Measurements from ENCODE around the gene GRID1.
"Not testable (repeated sequence)": the region's sequence is repeated elsewhere in the genome, so short reads cannot be mapped to it uniquely, and the experiment has no call there.

The GRID1 gene

DNA sequence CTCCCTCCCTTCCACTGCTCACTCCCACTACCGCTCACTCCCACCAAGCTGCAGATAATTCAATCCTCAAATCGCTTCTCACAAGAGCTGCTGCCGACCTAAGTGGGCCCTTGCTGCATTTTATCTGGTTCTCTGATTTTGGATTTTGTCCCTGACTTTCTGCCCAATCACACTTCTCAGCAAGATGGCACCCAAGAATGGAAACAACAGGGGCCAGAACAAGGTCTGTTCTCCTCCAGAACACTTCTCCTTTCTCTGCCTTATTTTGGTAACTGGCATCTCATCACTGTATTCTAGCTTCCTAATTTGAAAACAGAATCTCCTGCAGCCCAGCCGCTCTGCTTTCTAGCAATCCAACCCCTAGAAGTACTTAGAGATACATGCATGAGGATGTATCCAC, 172.8 kb downstream of the GRID1 start:
- DNase-seq (ENCODE audit: low read depth, low spot score), result no peak

DNA sequence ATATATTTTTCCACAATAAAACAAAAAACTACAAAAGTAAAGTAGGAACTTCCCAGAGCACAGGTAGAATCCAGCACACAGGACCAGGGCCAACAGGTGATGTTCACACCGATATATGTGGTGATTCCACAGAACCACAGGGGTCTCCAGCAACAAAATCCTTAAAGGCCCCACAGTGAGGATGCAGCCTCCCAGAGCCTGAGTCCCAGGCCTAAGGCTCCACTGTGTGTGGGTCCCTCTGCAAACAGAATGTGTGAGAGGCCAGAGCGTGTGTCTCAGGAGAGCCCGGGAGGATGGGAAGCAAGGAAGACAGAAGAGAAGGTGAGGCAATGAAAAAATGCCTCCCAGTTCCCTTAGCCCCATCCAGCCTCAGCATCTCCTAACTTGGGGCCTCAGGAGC, 173.9 kb downstream of the GRID1 start:
- DNase-seq (ENCODE audit: low read depth, low spot score), result no peak

DNA sequence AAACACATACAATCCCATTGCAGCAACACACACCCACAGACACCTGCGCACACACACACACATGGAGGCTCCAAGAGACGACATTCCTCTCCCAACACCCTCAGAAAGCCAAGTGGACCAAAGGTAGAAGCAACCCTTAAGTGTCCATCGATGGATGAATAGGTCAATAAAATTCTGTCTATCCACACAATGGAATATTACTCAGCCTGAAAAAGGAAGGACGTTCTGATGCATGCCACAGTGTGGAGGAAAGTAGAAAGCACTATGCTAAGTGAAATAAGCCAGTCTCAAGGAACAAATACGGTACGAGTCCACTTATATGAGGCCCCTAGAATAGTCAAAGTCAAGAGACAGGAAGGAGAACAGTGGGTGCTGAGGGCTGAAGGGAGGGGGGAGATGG, 174.4 kb downstream of the GRID1 start:
- DNase-seq (ENCODE audit: low read depth, low spot score), result no peak

DNA sequence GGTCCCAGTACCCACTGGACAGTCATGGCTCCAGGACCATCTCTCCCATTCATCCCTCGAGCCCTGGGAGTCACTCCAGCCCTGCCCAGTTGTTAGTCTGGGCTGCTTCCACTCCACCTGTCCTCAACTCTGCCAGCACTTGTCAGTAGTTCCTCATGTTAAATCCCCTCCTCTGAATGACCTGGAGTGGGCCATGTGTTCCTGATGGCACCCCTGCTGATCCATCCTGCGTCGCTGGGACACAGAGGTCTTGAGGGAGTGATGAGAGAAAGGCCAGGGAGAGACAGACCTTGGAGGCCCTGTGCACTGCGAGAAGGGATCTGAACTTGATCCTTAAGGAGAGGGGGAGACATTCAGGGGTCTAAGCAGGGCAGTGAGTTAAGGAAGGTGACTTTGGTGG, 174.9 kb downstream of the GRID1 start:
- DNase-seq (ENCODE audit: low read depth, low spot score), result no peak

DNA sequence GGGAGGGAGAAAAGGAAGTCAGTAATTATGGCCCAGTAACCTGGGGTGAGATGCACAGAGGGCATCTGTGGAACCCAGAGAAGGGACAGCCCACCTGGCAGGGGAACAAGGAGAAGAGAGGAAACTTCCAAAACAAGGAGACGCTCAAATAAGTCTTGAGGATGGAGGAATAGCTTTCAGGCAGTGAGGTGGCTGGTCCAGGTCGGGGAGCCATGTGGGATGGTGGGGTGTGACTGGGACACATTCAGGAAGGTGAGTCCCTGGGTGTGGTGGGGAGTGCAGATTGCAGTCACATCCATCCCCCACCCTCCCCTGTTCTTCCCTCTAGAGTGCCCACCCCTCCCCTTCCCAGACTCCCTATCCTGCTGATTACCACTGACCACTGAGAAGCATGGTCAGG, 175.4 kb downstream of the GRID1 start:
- DNase-seq (ENCODE audit: low read depth, low spot score), result no peak

DNA sequence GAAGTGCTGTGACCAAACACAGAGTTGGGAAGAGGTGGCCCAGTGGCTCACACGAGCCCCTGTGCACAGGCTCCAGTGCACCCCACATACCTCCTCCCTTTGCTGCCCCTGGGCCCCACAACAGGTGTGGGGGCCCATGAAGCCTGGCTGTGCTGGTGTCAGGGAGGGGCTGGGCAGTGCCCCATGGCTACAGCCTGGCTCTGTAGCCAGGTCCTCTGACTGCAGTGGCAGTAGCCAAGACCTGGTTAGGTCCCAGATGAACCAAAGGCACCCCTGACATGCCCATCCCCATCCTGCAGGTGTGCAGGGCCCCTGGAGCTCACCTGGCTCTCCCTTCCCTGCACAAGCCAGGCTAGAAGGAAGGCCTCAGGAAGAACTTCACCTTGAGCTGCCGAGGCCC, 176.3 kb downstream of the GRID1 start:
- no peak for DNase-seq (ENCODE audit: low read depth, low spot score)

DNA sequence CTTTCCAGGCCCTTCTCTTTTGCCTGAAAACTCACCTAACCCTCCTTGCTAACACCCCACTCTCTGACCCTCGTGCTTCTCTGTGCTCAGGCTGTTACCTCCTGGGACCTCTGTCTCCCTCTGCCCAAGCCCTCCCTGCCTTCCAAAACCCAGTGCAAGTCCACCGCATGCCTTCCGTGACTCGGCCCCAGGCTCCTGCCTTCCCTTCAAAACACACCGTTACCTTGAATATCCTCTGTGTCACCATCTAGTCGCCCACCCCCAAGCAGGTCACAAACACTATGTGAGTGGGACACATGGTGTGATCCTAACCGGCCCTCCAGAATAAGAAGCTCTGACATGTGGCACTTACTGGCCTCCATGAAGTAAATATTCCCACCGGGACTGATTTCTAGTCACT, 176.7 kb downstream of the GRID1 start:
- no peak for DNase-seq (ENCODE audit: low read depth, low spot score)

DNA sequence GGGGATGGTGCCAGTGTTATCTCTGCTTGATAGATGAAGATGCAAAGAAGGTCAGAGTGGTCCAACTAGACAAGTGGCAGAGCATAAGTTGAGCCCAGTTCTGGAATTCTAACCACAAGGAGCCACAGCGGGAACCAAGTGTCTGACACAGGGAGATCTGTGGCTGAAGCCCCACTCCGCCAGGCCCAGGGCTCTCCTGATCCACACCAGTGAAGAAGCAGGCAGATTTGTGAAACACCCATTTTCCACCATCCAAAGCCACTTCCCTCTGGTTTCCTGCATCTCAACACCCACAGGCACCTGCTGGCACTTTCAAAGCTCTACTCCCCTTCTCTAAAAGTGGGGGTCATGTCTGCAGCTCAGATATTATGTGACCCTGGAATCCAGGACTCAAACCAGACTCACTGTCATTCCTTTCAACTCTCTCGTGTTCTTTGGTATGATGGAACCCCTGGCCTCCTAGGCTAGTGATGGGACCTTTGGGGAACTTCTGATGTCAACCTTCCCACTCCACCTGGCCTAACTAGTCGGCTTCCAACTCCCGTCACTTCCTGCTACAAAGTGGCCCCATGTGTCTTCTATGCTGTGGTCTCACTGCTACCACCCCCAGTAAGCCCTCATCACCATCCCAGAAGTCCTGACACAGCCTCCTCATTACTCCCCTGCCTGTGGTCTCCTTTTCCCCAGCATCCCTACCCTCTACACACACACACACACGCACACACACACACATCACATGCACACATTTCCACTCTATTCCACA, 177.6 kb downstream of the GRID1 start:
- no peak for DNase-seq (ENCODE audit: low read depth, low spot score)

DNA sequence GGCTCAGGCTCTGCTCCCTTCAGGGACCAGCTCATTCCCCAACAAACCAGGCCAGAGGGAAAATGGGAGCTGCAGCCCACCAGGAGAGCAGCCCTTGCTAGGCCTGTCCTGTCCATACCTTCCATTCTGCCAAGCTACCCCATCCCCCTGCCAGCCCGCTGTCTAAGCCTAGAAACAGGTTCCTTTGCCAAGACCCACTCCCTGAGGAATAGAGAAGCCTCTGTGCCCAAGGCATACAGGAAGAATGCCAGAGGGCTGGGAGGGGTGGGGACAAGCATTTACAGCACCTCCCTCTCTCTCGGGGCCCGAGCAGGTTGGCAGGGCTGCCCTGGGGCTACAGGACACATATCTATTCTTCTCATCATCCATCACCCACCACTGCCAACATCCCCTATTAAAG, 178.3 kb downstream of the GRID1 start:
- DNase-seq (ENCODE audit: low read depth, low spot score), result no peak

DNA sequence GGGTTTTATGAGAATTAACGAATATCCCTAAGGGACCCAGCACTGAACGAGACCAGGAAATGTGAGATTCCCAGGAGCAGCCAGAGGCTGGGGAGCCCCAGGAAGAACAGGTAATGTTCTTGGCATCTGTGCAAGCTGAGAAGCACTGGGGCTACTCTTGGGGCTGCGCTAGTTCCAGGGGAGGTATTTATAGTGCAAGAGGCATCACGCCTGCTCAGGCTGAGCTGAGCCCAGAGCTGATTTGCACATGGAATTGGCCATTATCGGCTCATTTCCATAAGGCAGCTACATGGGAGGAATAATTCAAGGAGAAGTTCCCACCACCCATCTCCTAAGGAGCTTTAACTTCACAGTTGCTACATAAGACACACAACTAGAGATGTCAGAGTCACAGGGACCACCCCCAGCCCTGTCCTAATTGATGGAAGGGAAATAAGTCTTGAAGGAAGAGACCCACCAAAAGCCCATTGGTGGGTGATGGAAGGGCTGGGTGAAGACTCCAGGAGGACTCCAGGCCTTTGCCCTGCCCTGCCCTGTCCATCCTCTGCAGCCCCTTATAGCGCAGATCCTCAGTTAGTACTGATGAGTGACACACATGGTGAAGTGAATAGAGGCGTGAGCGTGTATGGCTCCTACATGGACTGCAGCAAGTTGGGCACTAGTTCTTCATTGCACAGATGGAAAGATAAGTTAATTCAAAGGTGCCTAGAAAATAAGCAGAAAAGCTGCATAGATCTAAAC, 178.9 kb downstream of the GRID1 start:
- DNase-seq (ENCODE audit: low read depth, low spot score), result no peak

DNA sequence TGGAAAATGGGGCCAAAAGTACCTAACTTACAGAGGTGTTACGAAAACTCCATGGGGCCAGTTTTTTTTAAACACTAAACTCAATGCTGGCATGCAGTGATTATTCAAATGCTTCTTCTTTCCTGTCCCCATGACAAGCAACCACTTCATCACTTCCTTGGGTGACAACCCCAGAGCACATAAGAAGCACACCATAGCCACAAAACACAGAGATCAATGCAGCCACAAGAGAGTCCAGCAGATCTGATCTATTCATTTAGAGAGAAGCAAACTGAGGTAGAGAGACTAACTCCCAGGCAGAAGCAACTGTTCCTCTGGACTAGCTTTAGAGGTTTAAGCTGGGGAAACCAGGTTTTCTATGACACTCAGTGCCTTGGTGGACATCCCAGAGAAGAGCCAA, 180.0 kb downstream of the GRID1 start:
- no peak for DNase-seq (ENCODE audit: low read depth, low spot score)

DNA sequence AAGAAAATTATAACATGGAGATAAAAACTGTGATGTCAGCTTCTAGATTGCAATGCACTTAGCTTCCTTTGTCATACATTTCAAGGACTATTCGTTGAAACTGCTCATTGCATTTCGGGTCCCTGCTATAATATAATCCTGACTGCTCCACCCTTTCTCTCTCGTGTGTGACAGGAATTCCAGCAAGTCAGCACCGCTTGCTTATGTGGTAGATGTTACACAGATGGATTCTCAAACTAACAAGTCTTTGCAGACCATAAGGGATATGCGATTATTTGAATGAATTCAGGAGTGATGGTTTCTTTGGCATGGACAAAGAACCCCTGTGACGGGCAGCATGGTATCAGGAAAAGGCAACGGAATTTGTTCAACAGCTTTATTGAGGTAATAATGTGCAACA, 184.0 kb downstream of the GRID1 start:
- DNase-seq (ENCODE audit: low read depth, low spot score), result no peak

DNA sequence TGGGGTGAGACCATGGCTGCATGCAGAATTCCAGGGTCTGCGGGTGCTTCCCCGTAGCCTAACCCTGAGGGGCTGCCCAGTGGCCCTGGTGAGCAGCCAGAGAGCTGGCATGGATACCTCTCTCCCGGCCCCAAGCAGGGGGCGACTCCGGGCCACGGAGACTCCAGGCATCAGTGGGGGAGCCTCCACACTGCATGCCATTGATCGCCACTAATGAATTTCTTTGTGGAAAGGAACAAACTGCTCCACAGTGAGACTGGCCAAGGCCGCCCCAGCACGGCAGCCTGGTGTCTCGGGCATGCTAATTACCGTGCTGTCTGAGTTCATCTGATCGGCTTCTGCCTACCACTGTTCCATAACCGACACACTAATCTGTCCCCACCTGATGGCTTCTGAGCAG, 184.4 kb downstream of the GRID1 start:
- DNase-seq (ENCODE audit: low read depth, low spot score), result peak; percentile 28

DNA sequence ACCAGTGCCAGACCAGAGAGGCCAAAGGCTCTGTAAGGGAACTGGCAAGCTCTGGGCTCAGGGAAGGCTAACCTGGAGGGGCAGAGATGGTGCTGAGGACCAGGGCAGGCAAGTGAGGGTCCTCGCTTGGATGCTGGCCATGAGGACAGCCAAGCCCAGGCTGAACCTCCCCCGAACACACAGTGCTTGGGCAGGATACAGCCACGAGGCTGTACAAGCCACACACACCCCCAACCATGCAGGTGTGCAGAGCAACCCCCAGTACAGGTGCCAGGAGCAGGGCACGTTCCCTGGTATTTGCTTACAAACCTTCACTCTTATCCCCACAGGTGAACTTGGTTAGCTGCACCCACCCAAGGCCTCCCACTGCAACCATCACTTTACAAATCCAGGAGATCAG, 185.7 kb downstream of the GRID1 start:
- no peak for DNase-seq (ENCODE audit: low read depth, low spot score)

DNA sequence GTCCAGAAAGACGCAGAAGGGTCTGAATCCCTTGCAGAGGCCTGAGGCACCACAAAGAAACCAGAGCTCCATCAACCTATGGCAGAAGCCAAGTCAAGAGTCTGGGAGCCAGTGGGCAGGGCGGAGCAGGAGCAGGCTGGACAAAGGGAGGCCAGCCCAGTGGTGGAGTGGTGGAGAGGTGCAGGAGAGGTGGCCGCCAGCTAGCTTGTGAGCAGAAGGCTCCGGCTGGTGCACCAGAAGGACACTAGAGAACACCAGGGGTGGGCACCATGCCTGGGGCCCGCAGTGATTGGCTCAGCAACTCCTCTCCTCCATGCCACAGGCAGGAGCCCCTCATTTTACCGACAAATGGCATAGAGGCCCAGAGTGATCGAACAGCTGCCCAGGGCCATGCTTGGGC, 186.6 kb downstream of the GRID1 start:
- no peak for DNase-seq (ENCODE audit: low read depth, low spot score)

DNA sequence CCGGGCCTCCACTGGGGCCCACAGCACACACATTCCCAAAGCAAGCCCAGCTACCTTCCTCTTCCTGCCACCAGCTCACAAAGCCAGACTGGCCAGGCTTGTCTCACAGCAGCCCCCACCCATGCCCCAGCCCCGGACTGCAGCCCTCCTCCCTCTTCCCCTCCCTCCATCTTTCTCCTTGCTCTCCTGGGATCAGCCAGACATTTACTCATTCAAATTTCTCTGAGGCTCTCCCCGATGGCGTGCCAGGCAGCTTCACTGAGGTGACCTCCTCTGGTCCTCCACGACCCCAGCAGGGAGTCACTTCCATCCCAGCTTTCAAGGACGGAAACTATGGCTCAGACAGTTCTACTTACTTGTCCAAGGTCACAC, 187.5 kb downstream of the GRID1 start:
- no peak for DNase-seq (ENCODE audit: low read depth, low spot score)

DNA sequence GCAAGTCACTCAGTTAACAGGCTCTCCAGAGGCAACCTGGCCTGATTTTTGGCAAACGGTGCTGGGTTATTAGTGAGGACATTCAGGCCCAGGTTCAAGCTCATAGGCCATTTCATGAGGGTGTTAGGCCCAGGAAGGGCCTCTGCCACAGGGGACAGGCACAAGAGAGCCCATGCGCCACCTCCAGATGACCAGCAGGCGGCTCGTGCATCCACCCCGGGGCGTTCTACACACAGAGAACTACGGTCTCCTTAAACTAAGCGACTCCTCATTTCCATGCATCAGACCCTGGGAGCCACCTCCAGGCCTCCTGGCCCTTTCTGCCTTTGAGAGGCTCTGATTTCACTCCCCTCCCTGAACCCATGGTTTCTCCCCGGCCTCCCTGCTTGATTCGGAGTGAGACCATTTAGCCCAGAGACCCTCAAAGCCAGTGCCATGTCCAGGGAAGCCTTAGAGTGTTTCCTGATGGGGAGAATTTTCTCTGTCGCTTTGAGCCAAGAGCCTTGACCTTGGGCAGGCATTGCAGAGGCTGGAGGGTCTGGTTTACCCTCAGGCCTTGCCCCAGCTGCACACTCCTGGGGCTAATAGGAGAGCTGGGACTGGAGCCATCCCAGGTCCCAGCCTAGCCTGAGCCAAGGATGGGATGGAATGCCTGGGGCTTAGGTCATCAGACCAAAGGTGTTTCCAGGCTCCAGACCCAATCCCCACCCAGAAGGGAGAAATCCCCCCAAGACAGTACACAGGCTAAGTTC, 188.0 kb downstream of the GRID1 start:
- no peak for DNase-seq (ENCODE audit: low read depth, low spot score)

DNA sequence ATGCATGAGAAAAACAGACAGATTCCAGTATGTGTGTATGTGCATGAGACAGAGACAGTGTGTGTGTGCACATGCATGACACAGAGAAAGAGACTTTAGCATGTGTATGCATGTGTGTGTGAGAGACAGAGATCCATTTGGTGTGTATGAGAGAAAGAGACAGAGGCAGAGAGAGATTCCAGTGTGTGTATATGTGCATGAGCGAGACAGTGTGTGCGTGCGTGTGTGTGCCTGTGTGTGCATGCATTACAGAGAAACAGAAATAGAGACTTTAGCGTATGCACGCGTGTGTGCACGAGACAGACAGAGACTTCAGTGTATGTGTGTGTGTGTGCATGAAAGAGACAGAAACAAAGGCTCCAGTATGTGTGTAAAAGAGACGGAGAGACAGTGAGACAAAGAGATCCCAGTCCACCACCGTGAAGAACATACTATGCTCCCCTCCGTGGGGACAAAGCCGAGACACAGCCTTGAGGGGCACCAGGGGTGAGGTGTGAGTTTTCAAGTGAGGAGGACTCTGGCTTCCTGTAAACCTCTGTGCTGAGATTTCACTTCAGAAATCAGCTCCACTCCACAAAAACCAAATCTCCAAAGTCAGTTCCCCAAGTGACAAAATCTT, 188.9 kb downstream of the GRID1 start:
- no peak for DNase-seq (ENCODE audit: low read depth, low spot score)

DNA sequence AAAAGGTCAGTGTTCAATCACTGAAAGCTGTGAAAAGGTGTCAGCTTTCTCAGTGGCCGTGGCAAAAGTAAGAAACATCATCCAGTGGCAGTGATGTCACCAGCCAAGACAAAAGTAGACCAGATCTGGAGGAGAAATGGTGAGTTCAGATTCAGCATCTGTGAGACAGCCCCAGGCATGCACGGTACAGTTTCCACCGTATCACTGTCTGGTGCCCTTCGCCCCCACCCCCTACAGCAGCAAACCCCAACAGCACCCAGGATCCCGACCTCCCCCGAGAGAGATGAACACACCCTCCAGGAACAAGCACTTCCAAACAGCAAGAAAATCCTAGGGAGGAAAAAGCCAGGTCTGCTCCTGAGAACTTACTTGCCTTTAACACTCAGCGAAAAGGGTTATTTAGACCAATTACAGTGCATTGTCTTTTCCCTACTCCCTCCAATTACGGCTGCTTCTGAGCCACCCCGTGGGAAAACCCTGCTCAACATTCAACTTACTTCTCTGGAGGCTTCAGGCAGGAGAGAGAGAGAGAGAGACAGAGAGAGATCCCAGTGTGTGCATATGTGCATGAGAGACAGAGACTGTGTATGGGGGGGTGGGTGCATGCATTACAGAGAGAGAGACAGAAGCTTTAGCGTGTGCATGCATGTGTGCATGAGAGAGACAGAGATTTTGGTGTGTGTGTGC, 189.6 kb downstream of the GRID1 start:
- DNase-seq (ENCODE audit: low read depth, low spot score), result no peak

DNA sequence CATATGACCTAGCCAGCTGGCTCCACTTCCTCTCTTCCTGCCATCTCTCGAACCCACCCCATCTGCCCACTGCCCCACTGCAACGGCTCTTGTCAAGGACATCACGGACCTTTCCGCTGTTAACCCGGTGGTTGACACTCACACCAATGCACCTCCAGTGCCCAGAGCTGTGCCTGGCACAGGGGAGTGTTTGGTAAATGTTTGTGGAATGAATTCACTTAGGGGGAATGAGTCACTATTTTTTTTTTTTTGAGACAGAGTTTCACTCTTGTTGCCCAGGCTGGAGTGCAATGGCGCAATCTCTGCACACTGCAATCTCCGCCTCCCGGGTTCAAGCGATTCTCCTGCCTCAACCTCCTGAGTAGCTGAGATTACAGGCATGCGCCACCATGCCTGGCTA, 191.1 kb downstream of the GRID1 start:
- DNase-seq (ENCODE audit: low read depth, low spot score), result not testable (repeated sequence)

DNA sequence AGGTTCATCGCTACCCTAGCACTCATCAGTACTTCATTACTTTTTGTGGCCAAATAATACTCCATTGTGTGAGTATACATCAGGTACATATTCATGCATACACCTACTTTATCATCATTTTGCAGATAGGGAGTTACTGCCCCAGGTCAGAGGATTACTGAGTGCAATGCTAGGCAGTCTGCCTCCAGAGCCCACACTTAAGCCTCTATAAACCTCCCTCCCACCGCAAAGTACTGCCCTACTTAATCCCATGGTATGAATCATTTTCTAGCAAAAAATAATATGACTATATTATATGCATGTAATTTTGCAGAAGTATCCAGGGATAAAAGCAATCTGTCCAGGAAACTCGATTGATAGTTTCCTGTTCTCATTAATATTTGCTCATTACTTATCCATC, 194.3 kb downstream of the GRID1 start:
- DNase-seq (ENCODE audit: low read depth, low spot score), result no peak

All from astrocyte of the hippocampus (primary cell).